ENCODE results near the gene MOB2. TPM values are rescaled to one million over a fixed set of nuclear protein-coding genes. Genes with fewer than 3 reads are reported as not detected.

The MOB2 gene
- total and polyA plus RNA-seq, 9 of the 15 experiments (the other 6 are each of a cell fraction or from before 2014, with no cell fraction given) = 0.17 to 36.8 (median 19.2) TPM

- H3K4me1 ChIP-seq (replicated peaks in 1 of 2; ENCODE audit: control insufficient read depth in 2 of 2, insufficient read depth in 2 of 2, low read length in 2 of 2) = peaks cover 0 to 63% of the 10 kb centered on the region in 2 experiments; a peak in 2 of 5 replicates
- POLR2A ChIA-PET = interaction anchor here (0.8 to 0.9 kb wide), 2 partner anchors 24 to 40 kb away, joined by 4 read pairs; no protein-coding TSS in a partner anchor
- in situ Hi-C loops (cut with MboI) (no loop called here), intact Hi-C loops (cut with micrococcal nuclease) (no loop called here)
- H3K27me3 ChIP-seq (ENCODE audit: control insufficient read depth in 2 of 2, insufficient read depth in 2 of 2, low read length in 2 of 2) = peaks cover 2 to 58% of the 10 kb centered on the region in 2 experiments; a peak in 3 of 5 replicates
- H4K20me1 ChIP-seq (replicated peaks; ENCODE audit: control insufficient read depth, insufficient read depth, low read length) = peaks cover 9% of the 10 kb centered on the region; the same call in 1 of the 2 replicates
- no peak overlapping the region for H3K9ac ChIP-seq (ENCODE audit: insufficient read depth in 1 of 2, low read depth in 2 of 2, low read length in 2 of 2)
- DNase-seq (ENCODE audit: extremely low read depth in 1 of 4, low spot score in 3 of 4) = no peak
- no peak for ATAC-seq
- H2AFZ ChIP-seq (ENCODE audit: low read depth, low read length) = no peak overlapping the region
- no peak for FAIRE-seq
- H3K4me2 ChIP-seq (ENCODE audit: insufficient read depth, low read length) = no peak overlapping the region
- H3K9me3 ChIP-seq (replicated peaks; ENCODE audit: control insufficient read depth, insufficient read depth, low read depth, low read length) = no peaks in the 10 kb centered on the region
- no peaks in the 10 kb centered on the region for H3K36me3 ChIP-seq (ENCODE audit: control insufficient read depth, insufficient read depth, low read length)
- WGBS (ENCODE audit: insufficient coverage, low coverage, missing lambda C conversion rate) = 5% methylated on average over 8 of the region's 9 CpGs
- BruUV-seq (replicated peaks) = no TSS peak
- no peak overlapping the region for H3K4me3 ChIP-seq
- H3K79me2 ChIP-seq (ENCODE audit: control insufficient read depth, insufficient read depth, low read length) = no peaks in the 10 kb centered on the region
- CTCF ChIA-PET (ENCODE audit: low intra/inter-chr PET ratio) = no interaction called here
- no peaks in the 10 kb centered on the region for H3K9me1 ChIP-seq (ENCODE audit: control insufficient read depth, insufficient read depth, low read length)
- no peak overlapping the region for H3K27ac ChIP-seq (ENCODE audit: extremely low read depth, low read depth, low read length)
- TF ChIP-seq, protein P1, sequence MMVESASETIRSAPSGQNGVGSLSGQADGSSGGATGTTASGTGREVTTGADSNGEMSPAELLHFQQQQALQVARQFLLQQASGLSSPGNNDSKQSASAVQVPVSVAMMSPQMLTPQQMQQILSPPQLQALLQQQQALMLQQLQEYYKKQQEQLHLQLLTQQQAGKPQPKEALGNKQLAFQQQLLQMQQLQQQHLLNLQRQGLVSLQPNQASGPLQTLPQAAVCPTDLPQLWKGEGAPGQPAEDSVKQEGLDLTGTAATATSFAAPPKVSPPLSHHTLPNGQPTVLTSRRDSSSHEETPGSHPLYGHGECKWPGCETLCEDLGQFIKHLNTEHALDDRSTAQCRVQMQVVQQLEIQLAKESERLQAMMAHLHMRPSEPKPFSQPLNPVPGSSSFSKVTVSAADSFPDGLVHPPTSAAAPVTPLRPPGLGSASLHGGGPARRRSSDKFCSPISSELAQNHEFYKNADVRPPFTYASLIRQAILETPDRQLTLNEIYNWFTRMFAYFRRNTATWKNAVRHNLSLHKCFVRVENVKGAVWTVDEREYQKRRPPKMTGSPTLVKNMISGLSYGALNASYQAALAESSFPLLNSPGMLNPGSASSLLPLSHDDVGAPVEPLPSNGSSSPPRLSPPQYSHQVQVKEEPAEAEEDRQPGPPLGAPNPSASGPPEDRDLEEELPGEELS (CRISPR knock-in tag; IDR thresholded peaks at IDR 0.05; ENCODE audit: borderline replicate concordance) = no peak
- TF ChIP-seq ETV5 (CRISPR knock-in tag; IDR thresholded peaks at IDR 0.05; ENCODE audit: low read depth) = no peak
- TF ChIP-seq ZNF76 (CRISPR knock-in tag; IDR thresholded peaks at IDR 0.05; ENCODE audit: borderline replicate concordance) = no peak
- TF ChIP-seq ZFP36 (IDR thresholded peaks at IDR 0.05; ENCODE audit: low read depth, low read length, partially characterized antibody) = no peak
- no peak for TF ChIP-seq TAF9B (IDR thresholded peaks at IDR 0.05; ENCODE audit: partially characterized antibody)
- no peak for TF ChIP-seq RBM22 (IDR thresholded peaks at IDR 0.05; ENCODE audit: low read depth, low read length, poor library complexity, severe bottlenecking)
- TF ChIP-seq, protein P2, sequence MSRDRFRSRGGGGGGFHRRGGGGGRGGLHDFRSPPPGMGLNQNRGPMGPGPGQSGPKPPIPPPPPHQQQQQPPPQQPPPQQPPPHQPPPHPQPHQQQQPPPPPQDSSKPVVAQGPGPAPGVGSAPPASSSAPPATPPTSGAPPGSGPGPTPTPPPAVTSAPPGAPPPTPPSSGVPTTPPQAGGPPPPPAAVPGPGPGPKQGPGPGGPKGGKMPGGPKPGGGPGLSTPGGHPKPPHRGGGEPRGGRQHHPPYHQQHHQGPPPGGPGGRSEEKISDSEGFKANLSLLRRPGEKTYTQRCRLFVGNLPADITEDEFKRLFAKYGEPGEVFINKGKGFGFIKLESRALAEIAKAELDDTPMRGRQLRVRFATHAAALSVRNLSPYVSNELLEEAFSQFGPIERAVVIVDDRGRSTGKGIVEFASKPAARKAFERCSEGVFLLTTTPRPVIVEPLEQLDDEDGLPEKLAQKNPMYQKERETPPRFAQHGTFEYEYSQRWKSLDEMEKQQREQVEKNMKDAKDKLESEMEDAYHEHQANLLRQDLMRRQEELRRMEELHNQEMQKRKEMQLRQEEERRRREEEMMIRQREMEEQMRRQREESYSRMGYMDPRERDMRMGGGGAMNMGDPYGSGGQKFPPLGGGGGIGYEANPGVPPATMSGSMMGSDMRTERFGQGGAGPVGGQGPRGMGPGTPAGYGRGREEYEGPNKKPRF (IDR thresholded peaks at IDR 0.05; ENCODE audit: low read depth, low read length) = no peak
- TF ChIP-seq, protein P3, sequence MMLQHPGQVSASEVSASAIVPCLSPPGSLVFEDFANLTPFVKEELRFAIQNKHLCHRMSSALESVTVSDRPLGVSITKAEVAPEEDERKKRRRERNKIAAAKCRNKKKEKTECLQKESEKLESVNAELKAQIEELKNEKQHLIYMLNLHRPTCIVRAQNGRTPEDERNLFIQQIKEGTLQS (IDR thresholded peaks at IDR 0.05) = no peak
- TF ChIP-seq, protein P3 (CRISPR knock-in tag; conservative IDR thresholded peaks at IDR 0.05) = no peak
- no peak for TF ChIP-seq HES1 (IDR thresholded peaks at IDR 0.05; ENCODE audit: low read depth)
- no peak for TF ChIP-seq CBFA2T3 (IDR thresholded peaks at IDR 0.05)
- TF ChIP-seq ZNF175 (CRISPR knock-in tag; IDR thresholded peaks at IDR 0.05; ENCODE audit: low read depth) = no peak
- no peak for TF ChIP-seq ZBTB7A (IDR thresholded peaks at IDR 0.05; ENCODE audit: borderline replicate concordance, control insufficient read depth, low read depth, low read length)
- TF ChIP-seq DMBX1 (CRISPR knock-in tag; IDR thresholded peaks at IDR 0.05; ENCODE audit: borderline replicate concordance) = no peak
- no peak for TF ChIP-seq ESRRA (IDR thresholded peaks at IDR 0.05; ENCODE audit: borderline replicate concordance, low read depth)
- no peak for TF ChIP-seq MAFG (tag; conservative IDR thresholded peaks at IDR 0.05)
- no peak for TF ChIP-seq BDP1 (IDR thresholded peaks at IDR 0.05; ENCODE audit: insufficient read depth, insufficient read length)
- TF ChIP-seq STAG1 (CRISPR knock-in tag; IDR thresholded peaks at IDR 0.05; ENCODE audit: borderline replicate concordance) = no peak
Observed at GRCh38 chr11:1446623-1447022, 40.0 kb downstream of the MOB2 start.
